Smooth muscle cell (in vitro differentiated cells): ENCODE measurements around the gene ZNF521. TPM values are rescaled to one million over a fixed set of nuclear protein-coding genes. Genes with fewer than 3 reads are reported as not detected.
A peak's percentile ranks its signal among the peaks of the same experiment; 100 is the strongest.
"Not testable (repeated sequence)": the region's sequence is repeated elsewhere in the genome, so short reads cannot be mapped to it uniquely, and the experiment has no call there.

ENCODE experiments used
- DNase-seq: peaks from one replicate; lab custom pipeline; 2025; ENCODE audit not compliant: unreplicated experiment; lab: John Stamatoyannopoulos, UW
- H2AFZ ChIP-seq: fragments of 200-600 bp; sonication (generic); 2 replicates; pipeline ENCODE4 v1.6.0; 2016; ENCODE audit warnings: antibody characterized with exemption, low read depth, mild to moderate bottlenecking
- H3F3A ChIP-seq: fragments of 200-600 bp; sonication (generic); 2 replicates; pipeline ENCODE4 v1.6.0; 2017; ENCODE audit warnings: antibody characterized with exemption, low read depth
- H3K27ac ChIP-seq: fragments of 200-600 bp; sonication (generic); 2 replicates; pipeline ENCODE4 v1.5.1; 2016; ENCODE audit warnings: low read depth, mild to moderate bottlenecking
- H3K27me3 ChIP-seq: fragments of 200-600 bp; sonication (generic); 2 replicates; pipeline ENCODE4 v1.6.1; 2016; ENCODE audit warnings: low read depth, mild to moderate bottlenecking
- H3K36me3 ChIP-seq: fragments of 200-600 bp; sonication (generic); 2 replicates; pipeline ENCODE4 v1.5.1; 2016; ENCODE audit warnings: low read depth
- H3K4me1 ChIP-seq: fragments of 200-600 bp; sonication (generic); 2 replicates; pipeline ENCODE4 v1.5.1; 2016; ENCODE audit warnings: low read depth
- H3K4me2 ChIP-seq: fragments of 200-600 bp; sonication (generic); 2 replicates; pipeline ENCODE4 v1.6.0; 2016; ENCODE audit warnings: mild to moderate bottlenecking
- H3K4me3 ChIP-seq: fragments of 200-600 bp; sonication (generic); 2 replicates; pipeline ENCODE4 v1.5.1; 2016; ENCODE audit warnings: mild to moderate bottlenecking
- H3K79me2 ChIP-seq: fragments of 200-600 bp; sonication (generic); 2 replicates; pipeline ENCODE4 v1.6.0; 2016; ENCODE audit warnings: low read depth, mild to moderate bottlenecking
- H3K9ac ChIP-seq: fragments of 200-600 bp; sonication (generic); 2 replicates; pipeline ENCODE4 v1.6.0; 2016; ENCODE audit warnings: low read depth
- H3K9me3 ChIP-seq: fragments of 200-600 bp; sonication (generic); replicated peaks from 2 replicates; pipeline ENCODE4 v1.5.1; 2016; ENCODE audit warnings: low read depth
- H4K20me1 ChIP-seq: fragments of 200-600 bp; sonication (generic); 2 replicates; pipeline ENCODE4 v1.6.0; 2016; ENCODE audit warnings: low read depth
- WGBS: methylation state at CpG from one replicate; pipeline ENCODE4 v1.1.7; 2016; ENCODE audit warnings: low lambda C conversion rate; 5-methylcytosine and 5-hydroxymethylcytosine counted together
- polyA plus RNA-seq: library from polyadenylated mRNA; unstranded; fragments of >200 nt; fragmentation: Nextera tagmentation; extraction: Ambion mirVana; gene quantifications from 2 replicates; pipeline ENCODE4 v1.2.1, GENCODE V29; 2016
- total RNA-seq: library from RNA; depleted of rRNA; stranded (reverse); fragments of >200 nt; gene quantifications from 2 replicates; pipeline ENCODE4 v1.2.3, GENCODE V29; 2014
- TF ChIP-seq, protein P1 (sequence below): fragments of 200-600 bp; sonication (generic); IDR thresholded peaks from 2 replicates; pipeline ENCODE4 v1.5.1; 2017; ENCODE audit warnings: borderline replicate concordance, mild to moderate bottlenecking, antibody characterized with exemption; ENCODE audit not compliant: insufficient read depth, poor library complexity, severe bottlenecking

Gene ZNF521
- total and polyA plus RNA-seq, 2 experiments from 2014 or later = 19.9 to 36.4 TPM

DNA sequence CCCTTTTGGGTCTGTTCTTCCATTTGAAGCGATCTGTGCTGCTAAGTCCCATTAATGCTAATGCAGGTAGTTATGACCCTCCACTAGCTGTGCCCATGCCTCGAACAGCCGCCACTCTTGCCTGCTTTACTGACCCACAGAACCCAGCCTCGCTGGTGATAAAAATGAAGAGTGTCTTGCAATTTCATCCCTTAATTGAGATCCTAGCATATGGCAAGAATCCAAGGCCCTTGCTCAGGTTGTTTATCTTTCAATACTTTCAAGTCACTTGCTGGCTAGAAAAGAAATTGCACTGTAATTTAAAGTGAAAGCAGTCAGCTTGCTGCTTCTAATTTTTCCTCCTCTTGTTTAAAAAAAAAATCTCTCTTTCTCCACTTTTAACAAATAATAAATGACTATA is 73.6 kb downstream of the ZNF521 start:
- no peak overlapping the region for H3K4me3 ChIP-seq
- no peak for DNase-seq
- H2AFZ ChIP-seq = no peak overlapping the region
- H3K27ac ChIP-seq = no peak overlapping the region
- TF ChIP-seq, protein P1, sequence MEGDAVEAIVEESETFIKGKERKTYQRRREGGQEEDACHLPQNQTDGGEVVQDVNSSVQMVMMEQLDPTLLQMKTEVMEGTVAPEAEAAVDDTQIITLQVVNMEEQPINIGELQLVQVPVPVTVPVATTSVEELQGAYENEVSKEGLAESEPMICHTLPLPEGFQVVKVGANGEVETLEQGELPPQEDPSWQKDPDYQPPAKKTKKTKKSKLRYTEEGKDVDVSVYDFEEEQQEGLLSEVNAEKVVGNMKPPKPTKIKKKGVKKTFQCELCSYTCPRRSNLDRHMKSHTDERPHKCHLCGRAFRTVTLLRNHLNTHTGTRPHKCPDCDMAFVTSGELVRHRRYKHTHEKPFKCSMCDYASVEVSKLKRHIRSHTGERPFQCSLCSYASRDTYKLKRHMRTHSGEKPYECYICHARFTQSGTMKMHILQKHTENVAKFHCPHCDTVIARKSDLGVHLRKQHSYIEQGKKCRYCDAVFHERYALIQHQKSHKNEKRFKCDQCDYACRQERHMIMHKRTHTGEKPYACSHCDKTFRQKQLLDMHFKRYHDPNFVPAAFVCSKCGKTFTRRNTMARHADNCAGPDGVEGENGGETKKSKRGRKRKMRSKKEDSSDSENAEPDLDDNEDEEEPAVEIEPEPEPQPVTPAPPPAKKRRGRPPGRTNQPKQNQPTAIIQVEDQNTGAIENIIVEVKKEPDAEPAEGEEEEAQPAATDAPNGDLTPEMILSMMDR = no peak
- peak overlapping the region; percentile 45 for H3K4me2 ChIP-seq
- H3K27me3 ChIP-seq = no peaks in the 10 kb centered on the region
- no peak overlapping the region for H3K9ac ChIP-seq
- no peaks in the 10 kb centered on the region for H3K9me3 ChIP-seq
- 88% methylated on average over 4 of the region's 4 CpGs for WGBS
- peaks cover 2% of the 10 kb centered on the region for H3F3A ChIP-seq
- H3K79me2 ChIP-seq = peaks cover 30% of the 10 kb centered on the region
- H4K20me1 ChIP-seq = peaks cover 42% of the 10 kb centered on the region
- peaks cover 28% of the 10 kb centered on the region for H3K4me1 ChIP-seq
- no peaks in the 10 kb centered on the region for H3K36me3 ChIP-seq

DNA sequence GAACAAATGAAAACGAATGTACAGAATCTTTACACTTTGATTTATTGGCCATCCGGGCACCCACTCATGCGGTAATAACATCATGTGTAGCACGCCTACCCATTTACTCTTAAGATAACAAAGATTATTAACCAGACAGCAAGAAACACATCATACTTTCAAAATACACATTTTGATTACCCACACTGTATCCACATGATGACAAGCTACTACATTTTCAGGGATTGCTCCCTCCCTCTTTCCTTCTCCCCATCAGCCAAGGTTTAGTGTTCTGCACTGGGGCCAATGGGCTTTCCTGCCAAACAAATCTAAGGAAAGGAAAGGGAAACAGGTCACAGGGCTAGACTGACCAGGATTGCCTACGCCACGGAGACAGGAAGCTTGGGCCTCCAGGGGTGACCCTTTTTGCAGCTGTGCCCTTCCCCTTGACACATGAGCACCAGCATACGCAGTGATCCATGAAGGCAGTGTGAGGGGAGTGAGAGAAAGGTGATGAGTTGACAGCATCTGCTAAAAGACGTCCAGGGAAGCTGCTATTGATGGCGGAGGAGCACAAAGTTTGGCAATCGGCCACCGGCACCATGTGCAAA is 76.5 kb downstream of the ZNF521 start:
- peaks cover 11% of the 10 kb centered on the region for H3K4me1 ChIP-seq
- H4K20me1 ChIP-seq = peaks cover 23% of the 10 kb centered on the region
- H2AFZ ChIP-seq = no peak overlapping the region
- H3K9ac ChIP-seq = no peak overlapping the region
- peaks cover 4% of the 10 kb centered on the region for H3F3A ChIP-seq
- TF ChIP-seq, protein P1 = no peak
- H3K27ac ChIP-seq = no peak overlapping the region
- peaks cover 6% of the 10 kb centered on the region for H3K79me2 ChIP-seq
- H3K4me3 ChIP-seq = no peak overlapping the region
- H3K36me3 ChIP-seq = no peaks in the 10 kb centered on the region
- no peaks in the 10 kb centered on the region for H3K27me3 ChIP-seq
- H3K9me3 ChIP-seq = no peaks in the 10 kb centered on the region
- WGBS = 79% methylated on average over 11 of the region's 11 CpGs
- no peak overlapping the region for H3K4me2 ChIP-seq
- DNase-seq = no peak

DNA sequence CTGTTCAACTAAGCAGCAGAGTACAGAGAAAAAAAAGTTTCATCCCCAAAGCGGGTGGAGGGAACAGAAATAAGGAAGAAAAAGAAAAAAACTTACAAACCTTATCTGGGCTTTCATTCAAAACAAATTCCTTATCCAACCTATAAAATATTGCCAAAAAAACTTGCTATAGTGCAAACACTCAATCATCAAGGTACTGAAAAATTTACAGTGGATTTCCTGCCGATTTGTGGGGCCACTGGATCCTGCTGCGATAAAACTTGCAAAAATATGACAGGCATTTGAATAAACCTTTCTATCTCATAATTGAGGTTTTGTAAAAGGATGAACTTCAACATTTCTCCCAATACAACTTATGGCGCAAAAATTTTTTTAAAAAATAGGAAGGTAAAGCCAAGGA is 77.0 kb downstream of the ZNF521 start:
- Histone ChIP-seq H3K4me3 (no peak overlapping the region), H3K9me3 (no peaks in the 10 kb centered on the region), H4K20me1 (peaks cover 22% of the 10 kb centered on the region), H3K9ac (no peak overlapping the region), H3K4me1 (peaks cover 11% of the 10 kb centered on the region), H3F3A (peaks cover 4% of the 10 kb centered on the region), H3K36me3 (no peaks in the 10 kb centered on the region), H3K4me2 (no peak overlapping the region), H3K79me2 (peaks cover 10% of the 10 kb centered on the region), H3K27me3 (no peaks in the 10 kb centered on the region), H2AFZ (no peak overlapping the region), H3K27ac (no peak overlapping the region)
- WGBS = 91% methylated on average over 4 of the region's 4 CpGs
- TF ChIP-seq, protein P1 = no peak
- DNase-seq = no peak

DNA sequence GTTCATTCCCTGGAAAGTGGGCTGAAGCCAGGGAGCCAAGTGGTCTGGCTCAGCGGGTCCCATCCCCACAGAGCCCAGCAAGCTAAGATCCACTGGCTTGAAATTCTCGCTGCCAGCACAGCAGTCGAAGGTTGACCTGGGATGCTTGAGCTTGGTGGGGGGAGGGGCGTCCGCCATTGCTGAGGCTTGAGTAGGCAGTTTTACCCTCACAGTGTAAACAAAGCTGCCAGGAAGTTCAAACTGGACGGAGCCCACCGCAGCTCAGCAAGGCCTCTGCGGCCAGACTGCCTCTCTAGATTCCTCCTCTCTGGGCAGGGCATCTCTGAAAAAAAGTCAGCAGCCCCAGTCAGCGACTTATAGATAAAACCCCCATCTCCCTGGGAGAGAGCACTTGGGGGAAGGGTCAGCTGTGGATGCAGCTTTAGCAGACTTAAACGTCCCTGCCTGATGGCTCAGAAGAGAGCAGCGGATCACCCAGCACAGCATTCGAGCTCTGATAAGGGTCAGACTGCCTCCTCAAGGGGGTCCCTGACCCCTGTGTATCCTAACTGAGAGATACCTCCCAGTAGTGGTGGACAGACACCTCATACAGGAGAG is 84.9 kb downstream of the ZNF521 start:
- H3K9me3 ChIP-seq, H4K20me1 ChIP-seq, H3K27me3 ChIP-seq, H3K9ac ChIP-seq, H3K4me3 ChIP-seq, H2AFZ ChIP-seq, H3F3A ChIP-seq, DNase-seq, H3K36me3 ChIP-seq: not testable (repeated sequence)
- peak overlapping the region; percentile 16 for H3K4me2 ChIP-seq
- H3K4me1 ChIP-seq = peaks cover 24% of the 10 kb centered on the region
- H3K79me2 ChIP-seq = peaks cover 22% of the 10 kb centered on the region
- peak overlapping the region; percentile 58 for H3K27ac ChIP-seq
- WGBS = 31% methylated on average over 12 of the region's 12 CpGs
